CD4-positive, alpha-beta T cell treated with Interleukin-15 for 1 hour (primary cell): ENCODE results near the gene ENDOV.

ENCODE experiments used
- DNase-seq: peaks from one replicate; pipeline ENCODE4 v3.0.0-alpha.2; 2020

The ENDOV gene

GRCh38 chr17:80414803-80415625 is at the start of gene ENDOV:
Gene ENDOV, plus strand, starts transcription at chr17:80415167. Its CDS starts 28 bp downstream, at chr17:80415195.
- DNase-seq: peak; percentile 95

- no peak for DNase-seq
These were observed 49.0 kb upstream of the ENDOV start for GRCh38 chr17:80365983-80366382.

DNA sequence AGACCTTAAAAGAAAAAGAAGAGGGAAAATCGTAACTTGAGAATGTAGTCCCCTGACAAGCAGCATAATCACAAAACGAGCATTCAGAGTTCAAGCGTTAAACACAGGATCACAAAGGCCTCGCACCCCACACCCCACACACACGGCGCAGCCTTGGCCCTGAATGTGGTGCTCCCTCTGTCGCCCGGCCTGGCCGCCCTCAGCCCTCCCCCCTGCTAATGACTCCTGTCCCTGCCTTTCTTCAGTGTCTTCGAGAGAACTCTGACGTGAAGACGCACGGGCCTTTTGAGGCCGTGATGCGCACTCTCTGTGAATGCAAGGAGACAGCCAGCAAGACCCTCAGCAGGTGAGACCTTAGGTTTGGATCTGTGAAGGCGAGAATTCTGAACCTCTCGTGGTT is 47.5 kb upstream of the ENDOV start:
- no peak for DNase-seq

- DNase-seq: no peak
These were observed 43.8 kb upstream of the ENDOV start for GRCh38 chr17:80371196-80371595.

DNA sequence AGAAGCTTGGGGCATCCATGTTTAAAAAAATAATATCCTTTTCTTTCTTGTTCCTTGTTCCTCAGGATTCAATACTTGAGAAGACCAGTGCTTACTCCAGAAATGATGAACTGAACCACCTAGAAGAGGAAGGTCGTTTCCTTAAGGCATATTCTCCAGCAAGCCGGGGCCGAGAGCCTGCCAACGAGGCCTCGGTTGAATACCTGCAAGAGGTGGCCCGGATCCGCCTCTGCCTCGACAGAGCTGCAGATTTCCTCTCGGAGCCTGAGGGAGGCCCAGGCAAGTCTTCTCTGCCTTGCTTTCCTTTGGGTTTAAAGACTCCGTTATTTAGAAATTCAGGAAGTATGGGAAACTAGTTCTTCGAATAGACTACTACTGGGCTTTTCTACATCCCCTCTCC is 42.5 kb upstream of the ENDOV start:
- DNase-seq: no peak

DNA sequence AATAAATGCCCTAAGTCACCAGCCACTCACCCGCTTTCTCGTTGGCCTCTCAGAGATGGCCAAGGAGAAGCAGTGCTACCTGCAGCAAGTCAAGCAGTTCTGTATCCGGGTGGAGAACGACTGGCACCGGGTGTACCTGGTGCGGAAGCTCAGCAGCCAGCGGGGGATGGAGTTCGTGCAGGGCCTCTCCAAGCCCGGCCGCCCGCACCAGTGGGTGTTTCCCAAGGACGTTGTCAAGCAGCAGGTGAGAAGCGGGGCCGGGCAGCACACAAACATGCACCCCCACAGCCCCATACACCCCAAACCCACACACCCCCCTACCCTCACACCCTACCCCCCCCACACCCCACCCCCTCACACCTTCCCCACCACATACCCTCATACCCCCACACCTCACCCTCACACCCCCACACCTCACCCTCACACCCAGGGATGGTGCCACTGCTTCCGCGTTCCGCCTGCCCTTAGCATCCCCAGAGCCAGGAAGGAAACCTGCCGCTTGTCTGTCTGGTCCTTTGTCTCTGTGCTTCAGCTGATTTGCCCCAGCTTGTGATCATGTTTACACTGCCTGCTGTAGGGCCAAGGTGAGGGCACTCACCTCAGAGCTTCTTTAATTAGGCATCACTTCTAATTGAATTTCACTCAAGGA is 41.9 kb upstream of the ENDOV start:
- no peak for DNase-seq

- no peak for DNase-seq
These were observed 40.8 kb upstream of the ENDOV start for GRCh38 chr17:80374039-80374731.

DNA sequence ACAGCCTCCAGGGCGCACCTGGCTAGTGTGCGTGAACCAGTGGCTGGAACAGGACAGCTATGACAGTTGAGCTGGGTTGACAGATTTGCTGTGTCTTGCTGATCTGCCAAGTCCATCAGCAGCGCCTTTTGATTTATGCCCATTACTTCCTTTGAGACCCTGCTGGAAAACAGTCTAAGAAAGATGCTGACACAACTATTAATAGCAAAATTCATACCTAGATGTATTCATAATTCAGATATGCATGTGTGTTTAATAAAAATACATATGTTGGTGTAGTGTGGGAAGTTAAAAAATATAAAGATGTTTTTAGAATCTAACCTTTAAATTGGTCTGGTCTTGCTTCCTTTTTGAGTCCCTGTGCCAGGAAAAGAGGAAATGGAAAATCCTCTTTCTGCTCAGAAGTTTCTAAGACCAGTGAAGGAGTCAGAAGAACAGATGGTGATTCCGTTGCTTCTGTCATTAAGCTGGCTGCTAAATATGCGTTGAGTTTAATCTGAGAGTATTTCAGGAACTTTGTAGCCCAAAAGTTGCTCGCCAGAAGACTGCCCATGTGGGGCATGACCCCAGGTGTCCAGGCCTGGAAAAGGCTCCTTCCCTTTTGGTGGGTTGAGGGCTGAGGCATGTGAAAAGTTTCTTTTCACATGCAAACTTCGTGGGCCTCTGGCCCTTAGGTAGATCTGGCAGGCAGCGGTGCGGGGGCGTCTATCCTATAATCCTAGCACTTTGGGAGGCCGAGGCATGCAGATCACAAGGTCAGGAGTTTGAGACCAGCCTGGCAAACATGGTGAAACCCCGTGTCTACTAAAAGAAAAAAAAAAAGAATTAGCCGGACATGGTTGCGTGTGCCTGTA is 40.0 kb upstream of the ENDOV start:
- DNase-seq: no peak

DNA sequence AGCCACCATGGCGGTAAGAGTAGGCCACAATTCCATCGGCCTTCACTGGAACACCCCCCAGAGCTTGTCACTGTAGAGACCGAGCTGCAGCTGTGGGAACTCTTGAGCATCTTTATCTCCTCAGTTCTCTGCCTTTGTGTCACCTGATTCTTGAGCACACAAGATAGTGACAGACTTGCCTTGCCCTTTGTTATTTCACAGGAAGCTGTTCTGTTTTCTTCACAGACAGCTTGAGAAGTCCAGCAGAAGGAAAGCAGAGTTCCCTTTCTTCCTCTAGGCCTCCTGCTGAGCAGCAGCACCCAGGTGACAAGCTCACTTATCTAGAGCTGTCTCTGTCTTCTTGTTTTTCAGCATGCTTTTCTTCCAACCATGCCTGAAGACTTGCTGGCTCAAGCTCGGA is 38.4 kb upstream of the ENDOV start:
- no peak for DNase-seq

DNA sequence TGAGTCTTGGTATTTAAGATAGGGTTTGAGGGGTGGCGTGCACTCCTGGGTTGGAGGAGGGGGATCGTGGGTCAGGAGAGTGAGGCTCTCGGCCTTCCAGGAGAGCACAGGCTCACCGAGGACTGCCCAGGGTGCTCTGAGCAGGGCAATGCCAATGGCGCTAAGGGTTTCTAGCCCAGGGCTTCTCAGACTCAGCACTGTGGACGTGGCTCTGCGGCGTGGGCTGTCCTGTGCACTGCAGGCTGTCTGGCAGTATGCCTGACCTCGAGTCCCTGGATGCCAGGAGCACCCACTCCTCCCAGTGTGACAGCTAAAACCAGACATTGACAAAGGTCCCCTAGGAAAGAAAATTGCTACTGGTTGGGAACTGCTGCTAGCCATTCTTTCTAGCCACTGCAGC is 37.2 kb upstream of the ENDOV start:
- no peak for DNase-seq

GRCh38 chr17:80379348-80379747 is 35.6 kb upstream of the ENDOV start:
- no peak for DNase-seq

GRCh38 chr17:80380068-80380467 is 34.9 kb upstream of the ENDOV start:
- no peak for DNase-seq

DNA sequence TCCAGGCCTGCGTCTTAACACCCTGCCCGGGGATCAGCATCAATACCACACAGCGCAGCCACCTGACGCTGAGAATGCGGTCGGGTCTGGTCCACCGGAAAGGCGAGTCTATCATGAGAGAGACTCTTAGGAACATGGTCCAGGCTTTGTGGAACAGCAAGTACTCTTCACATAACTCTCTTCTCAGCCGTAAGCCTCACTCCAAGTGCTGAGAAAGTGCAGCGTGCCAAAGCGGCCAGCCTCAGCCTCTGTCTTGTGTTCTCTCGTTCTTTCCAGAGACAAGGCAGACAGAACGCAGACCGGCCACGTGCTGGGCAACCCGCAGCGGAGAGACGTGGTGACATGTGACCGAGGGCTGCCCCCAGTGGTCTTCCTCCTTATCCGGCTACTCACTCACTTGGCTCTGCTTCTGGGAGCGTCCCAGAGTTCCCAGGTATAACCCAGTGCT is 34.4 kb upstream of the ENDOV start:
- no peak for DNase-seq

DNA sequence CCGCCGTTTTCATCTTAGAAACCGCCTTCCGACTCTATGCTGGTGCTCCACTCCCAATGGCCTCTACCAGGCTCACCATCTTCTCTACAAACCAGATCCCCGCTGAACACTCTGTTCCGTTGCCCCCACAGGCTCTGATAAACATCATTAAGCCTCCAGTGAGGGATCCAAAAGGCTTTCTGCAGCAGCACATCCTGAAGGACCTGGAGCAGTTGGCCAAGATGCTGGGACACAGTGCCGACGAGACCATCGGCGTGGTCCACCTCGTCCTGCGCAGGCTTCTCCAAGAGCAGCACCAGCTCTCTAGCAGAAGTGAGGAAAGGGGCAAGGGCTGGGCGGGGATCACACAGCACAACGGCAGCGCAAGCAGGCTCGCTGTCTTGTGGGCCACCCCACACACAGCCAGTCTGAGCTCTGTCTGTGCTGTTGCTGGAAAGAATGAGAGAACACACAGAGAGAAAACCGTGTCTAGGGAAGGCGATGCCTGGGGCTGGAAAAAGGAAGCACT is 33.5 kb upstream of the ENDOV start:
- no peak for DNase-seq

DNA sequence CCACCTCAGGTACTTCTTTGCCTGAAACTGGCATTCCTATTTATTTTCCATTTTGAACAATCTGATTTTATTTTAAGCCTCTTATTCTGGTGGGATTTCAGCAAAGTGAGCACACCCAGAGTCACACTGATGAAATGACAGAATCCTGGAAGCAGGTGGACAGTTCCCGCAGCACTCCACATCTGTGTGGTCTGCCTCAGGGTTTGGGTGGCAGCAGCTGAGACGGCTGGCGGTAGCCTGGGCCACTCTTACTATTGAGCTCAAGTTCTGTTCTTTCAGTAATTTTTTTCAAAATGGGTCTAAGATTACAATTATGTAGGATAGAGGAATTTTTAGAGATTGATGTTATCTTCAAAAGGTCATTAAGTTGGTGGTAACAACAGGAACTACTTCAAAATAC is 32.5 kb upstream of the ENDOV start:
- no peak for DNase-seq

DNA sequence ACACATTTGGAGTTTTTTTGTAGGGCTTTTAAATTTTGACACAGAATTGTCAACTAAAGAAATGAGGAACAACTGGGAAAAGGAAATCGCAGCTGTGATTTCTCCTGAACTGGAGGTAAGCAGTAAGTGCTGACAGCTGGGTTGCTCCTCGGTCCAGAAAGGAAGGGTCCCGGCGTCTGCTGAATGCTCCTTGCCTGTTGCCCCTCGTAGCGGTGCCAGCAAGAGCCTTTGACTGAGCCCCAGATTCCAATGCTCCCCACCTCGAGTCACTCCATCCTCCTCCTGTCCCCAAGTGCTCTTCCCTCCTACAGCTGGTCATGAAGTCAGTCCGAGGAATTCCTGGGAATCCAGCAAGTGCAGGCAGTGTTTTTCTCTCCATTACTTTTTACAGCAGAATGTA is 32.0 kb upstream of the ENDOV start:
- DNase-seq: no peak

- DNase-seq: no peak
These were observed 30.6 kb upstream of the ENDOV start for GRCh38 chr17:80384078-80384960.

DNA sequence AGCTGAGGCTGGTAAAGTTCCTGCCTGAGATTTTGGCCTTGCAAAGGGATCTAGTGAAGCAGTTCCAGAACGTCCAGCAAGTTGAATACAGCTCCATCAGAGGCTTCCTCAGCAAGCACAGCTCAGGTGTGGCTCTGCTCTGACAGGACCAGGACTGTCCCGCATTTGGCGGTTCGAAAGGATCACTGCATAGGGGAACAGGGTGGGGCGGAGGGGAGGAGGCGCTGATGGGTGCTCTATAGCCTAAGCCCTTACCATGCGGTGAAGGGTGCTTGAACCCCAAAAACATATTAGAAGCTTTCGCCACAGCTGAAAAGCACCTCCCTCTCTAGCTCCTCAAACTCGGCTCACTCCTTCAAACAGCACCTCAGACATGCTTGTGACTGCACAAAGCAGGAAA is 29.9 kb upstream of the ENDOV start:
- no peak for DNase-seq

GRCh38 chr17:80386341-80386740 is 28.6 kb upstream of the ENDOV start:
- no peak for DNase-seq

- DNase-seq: no peak
These were observed 27.9 kb upstream of the ENDOV start for GRCh38 chr17:80387071-80387470.

DNA sequence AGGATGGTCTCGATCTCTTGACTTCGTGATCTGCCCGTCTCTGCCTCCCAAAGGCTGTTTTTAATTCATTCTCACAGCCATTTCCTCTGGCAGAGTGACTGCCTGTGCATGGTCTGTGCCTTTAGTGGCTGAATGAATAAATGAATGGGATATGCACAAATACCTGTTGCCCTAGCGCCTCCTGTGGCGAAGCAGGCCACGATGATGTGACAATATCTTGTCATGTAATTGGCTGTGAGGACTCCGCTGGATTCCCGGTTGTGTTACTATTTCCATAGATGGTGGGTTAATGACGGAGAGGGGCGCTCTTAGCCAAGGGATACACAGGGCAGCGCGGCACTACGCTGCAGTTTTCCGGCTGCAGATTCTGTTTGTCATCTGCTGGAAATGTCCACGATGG is 26.8 kb upstream of the ENDOV start:
- DNase-seq: no peak

DNA sequence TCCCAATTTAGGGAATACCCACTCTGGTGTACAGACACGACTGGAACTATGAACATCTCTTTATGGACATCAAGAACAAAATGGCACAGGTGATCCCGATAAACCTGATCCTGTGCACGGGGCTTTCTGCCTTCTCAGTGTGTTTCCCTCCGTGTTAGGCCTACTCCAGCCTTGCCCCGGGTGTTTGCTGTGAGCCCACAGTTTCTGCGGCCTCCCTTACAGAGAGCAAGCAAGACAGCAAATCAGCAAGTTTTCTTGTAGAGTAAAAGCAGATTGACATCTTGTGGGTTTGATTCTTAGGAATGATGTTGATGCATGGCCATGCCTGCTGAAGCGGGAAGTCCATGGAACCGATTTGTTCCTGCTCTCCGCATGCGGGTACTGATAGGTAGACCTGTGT is 26.4 kb upstream of the ENDOV start:
- no peak for DNase-seq
